Measurements from ENCODE around the gene CTSF.

GRCh38 chr11:66567787-66568123 lies 651 bp downstream of the CTSF start:
- no peak for TF ChIP-seq POLR2A (IDR thresholded peaks at IDR 0.05)
- no peak for TF ChIP-seq CTCF (IDR thresholded peaks at IDR 0.05 in 4 of 5, conservative IDR thresholded peaks at IDR 0.05 in 1 of 5)

All from gastrocnemius medialis (tissue), 4 donors.